WTC11 (cell line): ENCODE results near the gene STON1. TPM values are rescaled to one million over a fixed set of nuclear protein-coding genes. Genes with fewer than 3 reads are reported as not detected.

Experiments
- ATAC-seq: fragments of 200-7000 bp; cut with Tn5 transposase; 2 replicates; pipeline ENCODE4 v1.10.0; 2021; ENCODE audit warnings: mild to moderate bottlenecking, moderate library complexity
- CTCF ChIA-PET: fragments of 300-600 bp; sonication (Branson Sonifier 250); formaldehyde crosslinking; loops from one replicate; lab custom pipeline; 2021; ENCODE audit warnings: antibody characterized with exemption; lab: Charles Lee
- POLR2A ChIA-PET: fragments of 350-600 bp; sonication (Branson Sonifier 250); formaldehyde crosslinking; loops from one replicate; lab custom pipeline; 2021; ENCODE audit warnings: antibody characterized with exemption; lab: Charles Lee
- DNase-seq: peaks from one replicate; pipeline ENCODE4 v3.0.0; 2021; ENCODE audit warnings: low spot score
- H3K27ac Mint-ChIP-seq: 2 replicates; pipeline ENCODE4 v1.8.0; 2021; ENCODE audit warnings: mixed read lengths
- H3K27me3 Mint-ChIP-seq: 2 replicates; pipeline ENCODE4 v1.8.0; 2021; ENCODE audit warnings: low read depth, mild to moderate bottlenecking, moderate library complexity, mixed read lengths
- H3K36me3 Mint-ChIP-seq: 2 replicates; pipeline ENCODE4 v1.8.0; 2021; ENCODE audit warnings: mixed read lengths
- H3K4me1 Mint-ChIP-seq: 2 replicates; pipeline ENCODE4 v1.8.0; 2022; ENCODE audit warnings: mixed read lengths
- H3K4me3 Mint-ChIP-seq: 2 replicates; pipeline ENCODE4 v1.8.0; 2021; ENCODE audit warnings: mild to moderate bottlenecking, moderate library complexity, mixed read lengths
- H3K9me3 Mint-ChIP-seq: 2 replicates; pipeline ENCODE4 v1.8.0; 2021; ENCODE audit warnings: mixed read lengths
- GABPB1 ChIP-seq: sonication (generic); formaldehyde crosslinking; IDR thresholded peaks from 2 replicates; pipeline ENCODE4 v1.8.1; 2023; ENCODE audit warnings: mild to moderate bottlenecking, missing genetic modification reagents
- NR1H2 ChIP-seq: sonication (generic); formaldehyde crosslinking; IDR thresholded peaks from 2 replicates; pipeline ENCODE4 v1.9.0; 2021; ENCODE audit warnings: mild to moderate bottlenecking, moderate library complexity, missing genetic modification reagents
- total RNA-seq: library from RNA; stranded (reverse); gene quantifications from 3 replicates; pipeline ENCODE4 v1.2.3, GENCODE V29; 2021
- TF ChIP-seq, protein P1 (sequence below): sonication (generic); formaldehyde crosslinking; IDR thresholded peaks from 2 replicates; pipeline ENCODE4 v1.8.1; 2023; ENCODE audit warnings: mild to moderate bottlenecking, missing genetic modification reagents

The STON1 gene
- total RNA-seq, 1 experiment from 2014 or later = 11.0 TPM

DNA sequence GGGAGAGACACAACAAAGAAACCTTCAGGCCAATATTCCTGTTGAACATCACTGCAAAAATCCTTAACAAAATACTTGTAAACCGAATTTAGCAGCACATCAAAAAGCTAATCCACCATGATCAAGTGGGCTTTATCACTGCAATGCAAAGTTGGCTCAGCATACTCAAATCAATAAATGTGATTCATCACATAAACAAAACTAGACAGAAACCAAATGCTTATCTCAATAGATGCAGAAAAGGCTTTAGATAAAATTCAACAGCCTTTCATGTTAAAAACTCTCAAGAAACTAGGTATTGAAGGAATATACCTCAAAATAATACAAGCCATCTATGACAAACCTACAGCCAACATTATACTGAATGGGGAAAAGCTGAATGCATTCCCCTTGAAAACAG lies 108.3 kb downstream of the STON1 start:
- CTCF ChIA-PET = no interaction called here

More for the DNA sequence above, 108.3 kb downstream of the STON1 start:
- Mint-ChIP-seq H3K4me1 (no peaks in the 10 kb centered on the region), H3K4me3 (no peak overlapping the region), H3K27ac (no peak overlapping the region), H3K27me3 (no peaks in the 10 kb centered on the region), H3K9me3 (peaks cover 20% of the 10 kb centered on the region), H3K36me3 (no peaks in the 10 kb centered on the region)
- TF ChIP-seq GABPB1 (CRISPR knock-in tag) (no peak), NR1H2 (no peak)
- TF ChIP-seq, protein P1, sequence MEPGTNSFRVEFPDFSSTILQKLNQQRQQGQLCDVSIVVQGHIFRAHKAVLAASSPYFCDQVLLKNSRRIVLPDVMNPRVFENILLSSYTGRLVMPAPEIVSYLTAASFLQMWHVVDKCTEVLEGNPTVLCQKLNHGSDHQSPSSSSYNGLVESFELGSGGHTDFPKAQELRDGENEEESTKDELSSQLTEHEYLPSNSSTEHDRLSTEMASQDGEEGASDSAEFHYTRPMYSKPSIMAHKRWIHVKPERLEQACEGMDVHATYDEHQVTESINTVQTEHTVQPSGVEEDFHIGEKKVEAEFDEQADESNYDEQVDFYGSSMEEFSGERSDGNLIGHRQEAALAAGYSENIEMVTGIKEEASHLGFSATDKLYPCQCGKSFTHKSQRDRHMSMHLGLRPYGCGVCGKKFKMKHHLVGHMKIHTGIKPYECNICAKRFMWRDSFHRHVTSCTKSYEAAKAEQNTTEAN (CRISPR knock-in tag) = no peak
- POLR2A ChIA-PET = no interaction called here
- ATAC-seq (no peak), DNase-seq (no peak)

Other genes with a start within 250 kb of the STON1 start
- 16.9 to 22.8 TPM (median 20.3 TPM) in 3 replicates for gene FOXN2, start 215.5 kb upstream of the STON1 start, total RNA-seq
- gene PPP1R21, start 89.4 kb upstream of the STON1 start, total RNA-seq = 19.9 to 21.9 TPM (median 20.3 TPM) in 3 replicates
- not detected in 3 replicates for gene GTF2A1L, start 87.7 kb downstream of the STON1 start, total RNA-seq
- gene LHCGR, start 225.6 kb downstream of the STON1 start, total RNA-seq = 0.21 to 0.34 TPM (median 0.31 TPM) in 3 replicates